Right cardiac atrium (tissue), 5 donors: ENCODE results near the gene LSMEM2. TPM values are rescaled to one million over a fixed set of nuclear protein-coding genes. Genes with fewer than 3 reads are reported as not detected.

Source experiments
- ATAC-seq, 2 donors: fragments of 200-7000 bp; cut with Tn5 transposase; one replicate each; pipeline versions ENCODE4 v1.8.0 to v1.9.1; 2020; ENCODE audit warnings: moderate library complexity in 2 of 2, mild to moderate bottlenecking in 1 of 2
- DNase-seq, 3 donors: peaks; one replicate each; pipeline ENCODE4 v3.0.0-alpha.2; 2020
- H3K27ac ChIP-seq: one replicate; pipeline ENCODE4 v1.5.1; 2013; ENCODE audit warnings: mild to moderate bottlenecking, low read length, control low read depth, moderate library complexity
- H3K27me3 ChIP-seq: one replicate; pipeline ENCODE4 v1.6.1; 2013; ENCODE audit not compliant: control insufficient read depth, insufficient read depth
- H3K4me1 ChIP-seq: one replicate; pipeline ENCODE4 v1.6.1; 2013; ENCODE audit warnings: low read length; ENCODE audit not compliant: control insufficient read depth, insufficient read depth
- H3K4me3 ChIP-seq: one replicate; pipeline ENCODE4 v1.5.1; 2013; ENCODE audit warnings: low read length, control low read depth
- H3K9me3 ChIP-seq: one replicate; pipeline ENCODE4 v1.6.1; 2013; ENCODE audit warnings: low read length; ENCODE audit not compliant: control insufficient read depth
- WGBS: extraction: QIAGEN DNeasy Blood & Tissue Kit; methylation state at CpG from one replicate; pipeline ENCODE4 v1.1.7; 2013; 5-methylcytosine and 5-hydroxymethylcytosine counted together
- intact Hi-C, 4 donors: fragments of 100-400 bp; cut with DNase I; formaldehyde crosslinking; loops; one replicate each; pipeline versions ENCODE4 v1.11.0 to v1.14.0; 2022 to 2023
- polyA plus RNA-seq: library from polyadenylated mRNA; stranded (reverse); fragments of 200-250 nt; gene quantifications from one replicate; pipeline ENCODE4 v1.2.3, GENCODE V29; 2013
- total RNA-seq, 4 donors: library from RNA; stranded (reverse); fragmentation: NEBNext Ultra II Directional; extraction: Animal tissue kit (Norgen Biotek cat#: 25700); gene quantifications; one replicate each; pipeline ENCODE4 v1.2.1, GENCODE V29; 2021
- donor health status: healthy with polysubstance abuse.
- donor health status: DM: no; HTN: yes; CAD: no.
- donor health status: DM: no; HTN: no; CAD: no.
- donor health status: DM: no; HTN: yes; CAD: no; lungs with severe emphysema.
- donor health status: DM: yes; HTN: yes; CAD: no.

Gene LSMEM2
- total and polyA plus RNA-seq, 5 donors: 1.4 to 15.7 (median 10.7) TPM

DNA sequence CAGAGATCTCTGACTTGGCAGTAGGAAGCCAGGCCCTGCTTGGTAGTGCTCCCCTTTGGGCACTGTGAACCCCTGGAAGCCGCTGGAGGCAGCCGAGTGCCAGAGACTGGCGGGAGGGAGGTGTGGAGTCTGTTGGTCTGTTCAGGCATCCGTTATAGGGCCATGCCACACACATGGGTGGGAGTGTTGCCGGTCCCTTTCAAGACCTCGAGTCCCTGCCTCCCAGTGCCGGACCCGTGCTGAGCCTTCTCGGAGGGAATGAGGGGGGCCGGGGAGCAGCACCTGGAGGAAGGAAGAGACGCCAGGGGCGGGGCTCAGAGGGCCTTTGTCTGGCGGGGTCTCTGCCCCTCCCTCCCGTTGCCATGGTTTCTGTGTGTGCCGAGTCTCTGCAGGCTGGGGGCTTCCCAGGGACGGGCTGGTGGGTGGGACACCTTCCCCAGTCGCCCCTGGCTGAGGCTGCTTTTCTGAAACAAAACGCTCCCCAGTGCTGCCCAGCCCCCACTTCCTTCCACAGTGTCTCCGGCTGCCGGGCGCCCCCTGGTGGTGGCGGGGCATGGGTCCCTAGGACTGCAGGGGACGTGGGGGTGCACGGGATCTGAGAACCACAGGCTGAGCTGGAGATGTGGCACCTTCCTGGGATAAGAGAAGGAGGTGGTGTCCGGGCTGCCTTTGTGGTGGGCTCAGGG is 32.9 kb upstream of the LSMEM2 start:
- intact Hi-C loops: loop anchor here in 1 of 4 donors (2.0 kb wide), 1 partner anchor 19 kb away; no protein-coding TSS in a partner anchor

DNA sequence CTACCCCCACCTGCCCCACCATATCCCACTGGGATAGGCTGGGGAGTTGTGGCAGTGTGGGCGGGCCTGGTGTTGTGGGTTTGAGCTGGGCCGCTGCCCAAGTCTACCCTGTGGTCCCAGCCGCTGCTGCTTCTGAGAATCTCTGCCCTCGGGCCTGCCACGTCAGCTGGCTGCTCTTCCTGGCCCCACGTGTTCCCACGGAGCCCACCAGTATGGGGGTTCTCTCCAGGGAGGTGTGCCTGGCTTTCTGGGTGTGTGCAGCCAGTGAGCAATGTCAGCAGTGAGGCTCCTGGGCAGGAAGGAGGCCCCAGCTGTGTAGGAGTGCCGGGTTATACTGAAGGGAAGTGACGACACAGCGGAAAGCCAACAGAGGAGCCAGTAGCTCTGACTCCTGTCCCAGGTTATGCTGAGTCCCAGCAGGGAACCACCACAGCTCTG is 32.4 kb upstream of the LSMEM2 start:
- Histone ChIP-seq H3K27me3 (no peaks in the 10 kb centered on the region), H3K9me3 (no peaks in the 10 kb centered on the region), H3K4me1 (peaks cover 58% of the 10 kb centered on the region), H3K27ac (peak overlapping the region; percentile 62), H3K4me3 (no peak overlapping the region)
- DNase-seq (peak; percentile 68 to 71 (median 69)), ATAC-seq (peak; percentile 10 to 56)
- WGBS: 28% methylated on average over 10 of the region's 10 CpGs
- intact Hi-C loops: loop anchor here in 1 of 4 donors (2.0 kb wide), 1 partner anchor 20 kb away; no protein-coding TSS in a partner anchor

More for the DNA sequence above, 32.9 kb upstream of the LSMEM2 start:
- ATAC-seq (peak; percentile 76 to 78), DNase-seq (peak; percentile 92 to 97 (median 96))
- Histone ChIP-seq H3K4me3 (peak overlapping the region; percentile 19), H3K9me3 (no peaks in the 10 kb centered on the region), H3K27ac (peak overlapping the region; percentile 62), H3K27me3 (no peaks in the 10 kb centered on the region), H3K4me1 (peaks cover 62% of the 10 kb centered on the region)
- 1% methylated on average over 25 of the region's 25 CpGs for WGBS

GRCh38 chr3:50248387-50248786 is 30.5 kb upstream of the LSMEM2 start:
- peak; percentile 56 to 74 for ATAC-seq
- H3K27me3 ChIP-seq: no peaks in the 10 kb centered on the region
- H3K4me3 ChIP-seq: no peak overlapping the region
- no peaks in the 10 kb centered on the region for H3K9me3 ChIP-seq
- WGBS: 5% methylated on average over 3 of the region's 3 CpGs
- intact Hi-C loops: no loop called here
- H3K4me1 ChIP-seq: peaks cover 45% of the 10 kb centered on the region
- peak; percentile 77 to 88 (median 85) for DNase-seq
- peak overlapping the region; percentile 88 for H3K27ac ChIP-seq

DNA sequence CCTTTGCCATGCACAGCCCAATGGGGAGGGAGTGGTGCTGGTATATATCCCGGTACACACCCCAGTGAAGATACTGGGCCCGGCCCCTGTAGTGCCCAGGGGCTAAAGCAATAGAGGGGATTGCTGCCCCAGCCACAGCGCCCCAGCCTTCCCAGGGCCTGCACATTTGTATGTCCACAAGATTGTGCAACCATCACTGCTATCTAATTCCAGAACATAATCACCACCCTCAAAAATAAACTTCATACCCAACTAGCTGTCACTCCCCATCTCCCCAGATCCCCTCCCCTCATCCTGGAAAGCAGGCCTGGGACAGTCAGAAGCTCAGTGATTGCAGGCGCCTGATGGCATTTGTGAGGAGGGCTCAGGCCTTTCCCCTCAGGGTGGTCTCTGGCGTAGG is 29.4 kb upstream of the LSMEM2 start:
- H3K4me3 ChIP-seq: no peak overlapping the region
- ATAC-seq: no peak
- H3K4me1 ChIP-seq: peaks cover 47% of the 10 kb centered on the region
- H3K27ac ChIP-seq: peak overlapping the region; percentile 88
- DNase-seq: no peak
- intact Hi-C loops: no loop called here
- no peaks in the 10 kb centered on the region for H3K9me3 ChIP-seq
- WGBS: 72% methylated on average over 5 of the region's 5 CpGs
- no peaks in the 10 kb centered on the region for H3K27me3 ChIP-seq

GRCh38 chr3:50250514-50250913 is 28.4 kb upstream of the LSMEM2 start:
- Histone ChIP-seq H3K4me3 (no peak overlapping the region), H3K27me3 (no peaks in the 10 kb centered on the region), H3K27ac (peak overlapping the region; percentile 22), H3K9me3 (no peaks in the 10 kb centered on the region), H3K4me1 (peaks cover 42% of the 10 kb centered on the region)
- ATAC-seq (no peak), DNase-seq (peak in 1 of 3 donors; percentile 63)
- WGBS: 89% methylated on average over 4 of the region's 4 CpGs
- intact Hi-C loops: no loop called here

DNA sequence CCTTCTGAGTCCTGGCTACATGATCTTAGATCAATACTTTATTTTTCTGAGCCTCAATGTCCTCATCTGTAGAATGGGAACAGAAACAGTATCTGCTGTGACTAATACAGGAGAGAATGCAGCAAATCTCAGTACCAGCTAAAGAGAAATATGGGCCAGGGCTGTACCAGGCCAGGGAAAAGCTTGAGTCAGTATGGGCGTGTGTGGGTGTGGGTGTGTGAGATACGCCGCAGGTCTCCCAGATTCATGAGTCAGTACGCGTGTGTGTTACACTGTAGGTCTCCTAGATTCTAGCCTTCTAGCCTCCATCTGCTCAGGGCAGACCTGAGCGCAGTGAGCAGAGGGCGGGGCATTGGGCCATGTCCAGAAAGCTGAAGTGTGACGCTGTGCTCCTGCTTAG is 27.7 kb upstream of the LSMEM2 start:
- Histone ChIP-seq H3K27me3 (no peaks in the 10 kb centered on the region), H3K4me3 (no peak overlapping the region), H3K27ac (no peak overlapping the region), H3K4me1 (peaks cover 39% of the 10 kb centered on the region), H3K9me3 (no peaks in the 10 kb centered on the region)
- intact Hi-C loops: no loop called here
- DNase-seq (peak in 1 of 3 donors; percentile 64), ATAC-seq (peak in 1 of 2 donors; percentile 27)
- WGBS: 68% methylated on average over 8 of the region's 8 CpGs

DNA sequence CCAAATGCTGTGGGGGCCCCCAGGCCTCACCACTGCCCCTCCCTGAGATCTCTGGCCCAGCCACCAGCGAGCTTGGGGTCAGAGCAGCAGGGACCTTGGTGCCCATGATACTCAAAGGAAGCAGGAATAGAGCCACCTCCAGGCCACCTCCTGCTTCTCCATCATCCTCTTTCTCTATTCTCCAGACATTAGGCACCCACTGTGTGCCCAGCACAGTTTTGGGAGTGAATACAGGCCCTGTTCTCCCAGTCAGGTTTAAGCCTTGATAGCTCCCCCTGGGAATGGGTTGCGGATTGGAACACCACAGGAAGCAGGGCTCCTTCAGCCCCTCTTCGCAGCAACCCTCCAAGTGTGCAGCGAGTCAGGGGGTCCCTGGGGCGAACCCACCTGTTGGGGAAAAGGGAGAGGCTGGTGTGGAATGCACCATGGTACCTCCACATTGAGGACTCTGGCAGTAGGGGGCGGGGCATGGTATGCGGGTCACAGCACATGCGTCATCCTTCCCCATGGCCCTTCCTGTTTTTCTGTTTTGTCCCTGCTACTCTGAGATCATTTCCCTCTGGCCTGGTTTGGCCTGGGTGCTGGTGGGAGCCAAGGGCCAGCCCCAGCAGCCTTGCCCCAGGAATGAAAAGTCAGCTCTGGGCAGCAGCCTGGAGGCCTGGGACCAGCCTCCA is 24.2 kb upstream of the LSMEM2 start:
- Histone ChIP-seq H3K9me3 (no peaks in the 10 kb centered on the region), H3K27ac (peak overlapping the region; percentile 88), H3K4me3 (no peak overlapping the region), H3K4me1 (peaks cover 21% of the 10 kb centered on the region), H3K27me3 (no peaks in the 10 kb centered on the region)
- intact Hi-C loops: no loop called here
- peak; percentile 78 to 91 (median 87) for DNase-seq
- 61% methylated on average over 8 of the region's 8 CpGs for WGBS
- ATAC-seq: peak; percentile 47 to 73

DNA sequence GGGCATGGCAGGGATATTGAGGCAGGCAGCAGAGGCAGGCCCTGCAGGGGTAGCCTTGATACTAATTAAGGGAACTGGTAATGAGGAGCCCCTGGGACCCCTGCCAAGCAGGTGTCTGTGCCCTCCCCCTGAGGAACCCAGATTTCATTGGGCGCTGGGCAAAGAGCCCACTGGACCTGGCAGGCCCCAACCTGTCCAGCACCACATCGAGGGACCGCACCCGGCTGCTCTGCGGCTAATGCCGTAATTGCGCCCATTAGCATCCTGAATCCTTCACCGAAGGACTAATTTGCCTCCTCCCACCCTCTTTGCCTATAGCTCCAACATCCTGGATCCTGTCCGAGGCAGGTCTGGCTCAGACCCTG is 23.7 kb upstream of the LSMEM2 start:
- ATAC-seq (no peak), DNase-seq (no peak)
- no peaks in the 10 kb centered on the region for H3K9me3 ChIP-seq
- peak overlapping the region; percentile 72 for H3K27ac ChIP-seq
- WGBS: 78% methylated on average over 9 of the region's 9 CpGs
- no peak overlapping the region for H3K4me3 ChIP-seq
- H3K4me1 ChIP-seq: peaks cover 17% of the 10 kb centered on the region
- intact Hi-C loops: no loop called here
- H3K27me3 ChIP-seq: no peaks in the 10 kb centered on the region

DNA sequence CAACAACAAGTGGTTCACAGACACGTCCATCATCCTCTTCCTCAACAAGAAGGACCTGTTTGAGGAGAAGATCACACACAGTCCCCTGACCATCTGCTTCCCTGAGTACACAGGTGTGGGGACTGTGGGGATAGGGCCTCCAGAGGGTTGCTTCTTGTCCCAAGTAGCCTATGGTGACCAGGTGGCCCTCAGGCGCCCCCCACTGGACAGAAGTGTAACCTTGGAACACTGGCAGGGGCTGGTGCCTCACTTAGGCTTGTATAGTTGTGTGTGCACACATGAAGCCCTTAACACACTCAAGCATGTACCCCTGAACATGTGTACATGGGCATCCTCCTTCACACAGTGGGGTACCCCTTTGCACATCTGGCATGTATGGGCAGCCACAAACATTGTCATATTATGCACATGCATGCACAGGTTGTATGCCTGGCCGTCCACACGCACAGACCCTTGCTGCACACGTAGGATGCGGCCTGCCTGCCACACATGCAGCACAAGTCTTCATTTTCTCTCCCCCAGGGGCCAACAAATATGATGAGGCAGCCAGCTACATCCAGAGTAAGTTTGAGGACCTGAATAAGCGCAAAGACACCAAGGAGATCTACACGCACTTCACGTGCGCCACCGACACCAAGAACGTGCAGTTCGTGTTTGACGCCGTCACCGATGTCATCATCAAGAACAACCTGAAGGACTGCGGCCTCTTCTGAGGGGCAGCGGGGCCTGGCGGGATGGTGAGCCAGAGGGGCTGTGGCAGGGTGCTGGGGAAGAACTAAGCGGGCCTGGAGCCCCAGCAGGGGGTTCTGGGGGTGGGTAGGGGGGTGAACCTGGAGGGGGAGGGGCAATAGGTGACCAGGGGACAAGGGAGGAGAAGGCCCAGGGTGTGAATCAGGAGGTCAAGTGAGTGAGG is 21.7 kb upstream of the LSMEM2 start:
- intact Hi-C loops: no loop called here
- Histone ChIP-seq H3K27ac (no peak overlapping the region), H3K9me3 (no peaks in the 10 kb centered on the region), H3K4me3 (no peak overlapping the region), H3K4me1 (peaks cover 14% of the 10 kb centered on the region), H3K27me3 (no peaks in the 10 kb centered on the region)
- no peak for ATAC-seq
- WGBS: 87% methylated on average over 20 of the region's 20 CpGs
- DNase-seq: peak in 1 of 3 donors; percentile 74

GRCh38 chr3:50258029-50258680 is 20.7 kb upstream of the LSMEM2 start:
- peaks cover 14% of the 10 kb centered on the region for H3K4me1 ChIP-seq
- intact Hi-C loops: no loop called here
- no peak for ATAC-seq
- H3K27ac ChIP-seq: peak overlapping the region; percentile 22
- 81% methylated on average over 17 of the region's 17 CpGs for WGBS
- no peak overlapping the region for H3K4me3 ChIP-seq
- H3K9me3 ChIP-seq: no peaks in the 10 kb centered on the region
- no peak for DNase-seq
- no peaks in the 10 kb centered on the region for H3K27me3 ChIP-seq
